Stimulated activated CD4-positive, alpha-beta T cell treated with anti-CD3 and anti-CD28 coated beads, Interleukin-4, amount 100 ng/mL, for 4 hours (primary cell): ENCODE measurements around the gene CSNK2A2.

Experiments
- DNase-seq, 2 experiments: peaks; one replicate each; pipeline ENCODE4 v3.0.0-alpha.2; 2020

Gene CSNK2A2

DNA sequence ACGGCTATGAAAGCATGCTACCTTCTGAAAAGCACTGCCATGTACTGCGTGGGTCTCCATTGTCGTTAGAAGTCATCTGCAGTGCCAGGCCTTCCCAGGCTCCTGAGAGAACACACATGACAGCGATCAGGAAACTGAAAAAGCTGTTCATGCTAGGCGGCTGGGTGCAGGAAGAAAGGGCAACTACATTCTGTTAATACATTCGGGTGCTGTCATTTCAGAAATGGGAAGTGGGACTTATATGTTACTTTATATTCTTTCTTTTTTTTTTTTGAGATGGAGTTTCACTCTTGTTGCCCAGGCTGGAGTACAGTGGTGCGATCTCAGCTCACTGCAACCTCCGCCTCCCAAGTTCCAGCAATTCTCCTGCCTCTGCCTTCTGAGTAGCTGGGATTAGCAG, 88.6 kb downstream of the CSNK2A2 start:
- no peak for DNase-seq
